Gastrocnemius medialis (tissue), 4 donors: ENCODE results near the gene HSD11B2.

Source experiments
- CTCF ChIP-seq, 5 experiments: fragments of 450-650 bp in 3 of 5; fragments of 200-600 bp in 2 of 5; sonication (generic) in 2 of 5; IDR thresholded peaks in 4 of 5; conservative IDR thresholded peaks in 1 of 5; 1 replicate in 4 of 5; 2 replicates in 1 of 5; pipeline ENCODE4 v1.5.1; 2016 to 2019; ENCODE audit warnings: antibody characterized with exemption in 5 of 5, mild to moderate bottlenecking in 3 of 5, moderate library complexity in 3 of 5
- POLR2A ChIP-seq, 2 donors: fragments of 450-650 bp; IDR thresholded peaks; one replicate each; pipeline ENCODE4 v1.6.1; 2017; ENCODE audit warnings: antibody characterized with exemption in 2 of 2, mild to moderate bottlenecking in 2 of 2, moderate library complexity in 2 of 2

GRCh38 chr16:67393111-67393787, 37.7 kb upstream of the HSD11B2 start, which contains the start of gene TPPP3:
- peak; percentile 56 to 72 (median 67) for TF ChIP-seq CTCF (IDR thresholded peaks at IDR 0.05 in 4 of 5, conservative IDR thresholded peaks at IDR 0.05 in 1 of 5)
- peak; percentile 24 to 33 for TF ChIP-seq POLR2A (IDR thresholded peaks at IDR 0.05)
